Measurements from ENCODE around the gene PTPRD. TPM values are rescaled to one million over a fixed set of nuclear protein-coding genes. Genes with fewer than 3 reads are reported as not detected.

The PTPRD gene
- total RNA-seq, 1 donor from 2014 or later = 139 TPM

DNA sequence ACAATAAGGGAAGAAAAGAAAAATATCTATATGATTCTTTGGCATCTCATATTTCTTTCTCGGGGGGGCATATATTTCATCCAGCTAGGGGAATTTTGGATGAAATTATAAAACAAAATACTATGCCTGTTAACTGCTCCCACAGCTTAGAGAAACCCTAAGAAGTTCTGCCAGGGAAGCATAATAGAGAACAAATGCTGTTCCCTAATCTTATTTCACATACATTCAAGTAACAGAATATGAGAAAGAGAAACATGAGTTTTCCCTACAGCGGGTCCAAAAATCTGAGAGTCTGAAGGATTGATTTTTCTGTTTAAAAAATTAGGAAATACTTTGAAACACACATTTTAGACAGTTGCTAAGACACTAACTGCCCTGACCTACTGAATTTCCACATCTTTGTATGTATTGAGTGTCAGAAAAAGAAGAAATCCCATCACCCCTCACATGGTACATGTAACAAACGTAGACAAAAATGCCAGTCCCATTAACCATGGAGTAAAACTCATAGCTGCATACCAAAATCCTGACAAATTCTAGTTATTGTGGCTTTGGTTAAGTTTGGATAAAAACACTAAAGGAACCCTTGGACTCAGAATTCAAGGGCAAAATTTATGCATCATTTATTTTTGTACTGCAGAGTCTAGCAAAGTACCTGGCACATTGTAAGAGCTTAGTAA is 2193.1 kb downstream of the PTPRD start:
- H3K27ac Mint-ChIP-seq (ENCODE audit: unreplicated experiment) = no peak overlapping the region
- peaks cover 2% of the 10 kb centered on the region for H3K36me3 Mint-ChIP-seq (ENCODE audit: low read depth)
- H3K27me3 Mint-ChIP-seq (ENCODE audit: low read depth) = no peaks in the 10 kb centered on the region
- H3K4me3 Mint-ChIP-seq = no peak overlapping the region
- no peak for DNase-seq (ENCODE audit: low read depth, low spot score)
- peaks cover 2% of the 10 kb centered on the region for H3K9me3 Mint-ChIP-seq
- no peak for TF ChIP-seq CTCF (conservative IDR thresholded peaks at IDR 0.05)
- H3K4me1 Mint-ChIP-seq = no peaks in the 10 kb centered on the region

DNA sequence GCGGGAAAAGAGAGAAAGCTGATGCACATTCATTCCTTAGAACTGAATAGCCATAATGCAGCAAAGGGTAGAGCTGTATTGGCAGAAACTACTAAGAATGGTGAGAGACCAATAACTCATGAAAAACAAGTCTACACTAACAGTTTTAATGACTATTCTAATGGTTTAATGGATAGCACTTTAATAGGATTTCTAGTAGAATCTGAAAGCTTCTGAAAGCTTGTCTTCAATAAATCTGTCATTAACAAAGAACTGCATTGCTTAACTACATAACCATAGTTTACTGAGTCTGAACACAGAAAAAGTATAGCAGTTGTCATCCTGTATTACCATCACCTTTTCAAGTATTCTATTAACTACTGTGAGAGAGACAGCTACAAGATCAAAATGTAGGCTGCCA is 2195.5 kb downstream of the PTPRD start:
- Mint-ChIP-seq H3K9me3 (peaks cover 2% of the 10 kb centered on the region), H3K27ac (ENCODE audit: unreplicated experiment) (no peak overlapping the region), H3K4me1 (no peaks in the 10 kb centered on the region), H3K36me3 (ENCODE audit: low read depth) (no peaks in the 10 kb centered on the region), H3K27me3 (ENCODE audit: low read depth) (no peaks in the 10 kb centered on the region), H3K4me3 (no peak overlapping the region)
- DNase-seq (ENCODE audit: low read depth, low spot score) = no peak
- no peak for TF ChIP-seq CTCF (conservative IDR thresholded peaks at IDR 0.05)

DNA sequence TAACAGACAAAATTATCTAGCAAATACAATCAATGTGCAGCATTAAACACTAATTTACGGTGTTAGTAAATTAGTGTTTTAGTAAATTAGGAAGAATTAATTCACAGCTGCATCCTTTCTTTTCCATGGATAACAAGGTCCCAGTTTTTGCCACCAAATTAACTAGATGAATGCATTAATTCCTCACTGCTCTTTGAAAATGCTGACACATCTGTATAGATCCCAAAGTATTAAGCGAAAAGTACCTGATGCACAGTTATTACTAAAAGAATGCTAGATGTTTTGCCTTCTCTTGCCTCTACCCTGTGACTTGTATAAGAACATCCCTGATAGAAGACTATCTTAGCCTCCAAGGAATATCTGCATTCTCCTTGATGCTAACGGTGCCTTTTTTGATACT is 2200.5 kb downstream of the PTPRD start:
- no peaks in the 10 kb centered on the region for H3K27me3 Mint-ChIP-seq (ENCODE audit: low read depth)
- no peak for DNase-seq (ENCODE audit: low read depth, low spot score)
- H3K4me3 Mint-ChIP-seq = no peak overlapping the region
- H3K36me3 Mint-ChIP-seq (ENCODE audit: low read depth) = no peaks in the 10 kb centered on the region
- no peak overlapping the region for H3K27ac Mint-ChIP-seq (ENCODE audit: unreplicated experiment)
- H3K4me1 Mint-ChIP-seq = peaks cover 22% of the 10 kb centered on the region
- H3K9me3 Mint-ChIP-seq = peaks cover 3% of the 10 kb centered on the region
- no peak for TF ChIP-seq CTCF (conservative IDR thresholded peaks at IDR 0.05)

DNA sequence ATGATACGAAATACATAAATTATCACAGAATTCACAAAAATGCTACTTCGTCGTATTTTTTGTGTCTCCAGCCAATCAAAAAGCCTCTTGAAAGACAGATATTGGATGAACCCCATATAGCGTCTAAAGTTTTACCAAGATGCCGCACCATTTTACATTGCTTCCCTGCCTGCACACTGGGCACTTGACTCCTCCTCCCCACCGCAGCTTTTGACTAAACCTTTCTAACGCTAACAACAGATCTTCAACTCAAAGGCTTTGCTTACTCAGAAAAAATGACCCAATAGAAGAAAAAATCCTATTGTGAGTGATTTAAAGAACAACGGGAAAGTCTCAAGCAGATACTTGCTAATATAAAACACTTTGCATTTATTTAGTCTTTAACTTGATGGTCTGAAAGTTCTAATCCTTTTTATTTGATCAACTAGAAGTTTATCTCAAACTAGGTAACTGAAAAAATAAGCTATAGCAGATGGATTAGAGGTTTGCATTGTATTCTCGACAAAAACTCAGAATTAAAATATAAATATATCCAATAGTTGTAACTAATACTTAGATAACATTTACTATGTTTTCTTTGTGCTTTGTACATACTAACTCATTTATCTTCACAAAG is 2204.1 kb downstream of the PTPRD start:
- peaks cover 22% of the 10 kb centered on the region for H3K4me1 Mint-ChIP-seq
- no peak for DNase-seq (ENCODE audit: low read depth, low spot score)
- no peak for TF ChIP-seq CTCF (conservative IDR thresholded peaks at IDR 0.05)
- H3K27me3 Mint-ChIP-seq (ENCODE audit: low read depth) = no peaks in the 10 kb centered on the region
- no peaks in the 10 kb centered on the region for H3K36me3 Mint-ChIP-seq (ENCODE audit: low read depth)
- peak overlapping the region; percentile 52 for H3K27ac Mint-ChIP-seq (ENCODE audit: unreplicated experiment)
- H3K4me3 Mint-ChIP-seq = peak overlapping the region; percentile 17
- H3K9me3 Mint-ChIP-seq = peaks cover 3% of the 10 kb centered on the region

DNA sequence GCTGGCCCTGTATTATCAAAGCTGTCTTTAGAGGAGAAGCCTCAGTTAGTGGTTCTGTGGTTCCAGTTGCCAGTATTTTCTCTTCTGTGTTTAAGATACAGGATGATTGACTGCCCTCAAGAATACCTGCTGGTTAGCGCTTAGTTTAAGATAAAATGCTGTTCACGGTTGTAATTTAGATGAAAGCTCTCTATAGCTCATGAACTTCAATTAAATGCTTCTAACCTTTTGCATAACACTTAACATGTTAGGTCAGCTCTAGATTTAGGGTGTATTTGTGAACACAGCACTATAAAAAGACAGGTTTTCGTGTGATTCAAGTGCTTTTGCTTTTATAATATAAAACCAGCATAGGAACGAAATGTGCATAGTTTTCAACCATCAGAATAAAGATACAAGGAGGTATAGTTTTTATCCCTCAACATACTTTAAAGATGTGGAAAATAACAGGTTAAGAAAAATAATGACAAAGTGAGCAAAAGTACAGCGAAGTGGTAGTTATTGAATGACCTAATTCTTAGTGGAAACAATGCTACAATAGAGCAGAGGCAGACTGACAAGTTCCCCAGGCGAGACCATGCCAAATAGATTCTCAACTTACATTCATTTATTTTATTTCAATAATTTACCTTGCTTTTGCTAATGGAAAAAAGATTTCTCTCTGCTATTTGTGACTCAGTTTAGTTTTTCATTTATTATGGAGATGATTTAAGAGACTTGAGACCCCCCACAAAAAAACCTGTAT is 2210.7 kb downstream of the PTPRD start:
- no peak overlapping the region for H3K4me3 Mint-ChIP-seq
- H3K27ac Mint-ChIP-seq (ENCODE audit: unreplicated experiment) = no peak overlapping the region
- no peaks in the 10 kb centered on the region for H3K27me3 Mint-ChIP-seq (ENCODE audit: low read depth)
- H3K9me3 Mint-ChIP-seq = no peaks in the 10 kb centered on the region
- peaks cover 13% of the 10 kb centered on the region for H3K4me1 Mint-ChIP-seq
- no peak for DNase-seq (ENCODE audit: low read depth, low spot score)
- TF ChIP-seq CTCF (conservative IDR thresholded peaks at IDR 0.05) = no peak
- peaks cover 2% of the 10 kb centered on the region for H3K36me3 Mint-ChIP-seq (ENCODE audit: low read depth)

All from neural crest cell (in vitro differentiated cells).